SU-DHL-6 (cell line): ENCODE data around the gene GNPTAB.

Source experiments
- CTCF ChIP-seq: fragments of 200-600 bp; sonication (generic); IDR thresholded peaks from one replicate; pipeline ENCODE4 v1.5.1; 2017; ENCODE audit warnings: antibody characterized with exemption, mild to moderate bottlenecking, low read length, moderate library complexity; ENCODE audit not compliant: insufficient read depth, poor library complexity, severe bottlenecking
- EZH2phosphoT487 ChIP-seq: fragments of 200-600 bp; sonication (generic), shearing (Covaris generic); conservative IDR thresholded peaks from 2 replicates; pipeline ENCODE4 v1.6.1; 2018; ENCODE audit warnings: mild to moderate bottlenecking, antibody characterized with exemption, low read length, moderate library complexity, mixed read lengths

- no peak for TF ChIP-seq CTCF
- no peak for TF ChIP-seq EZH2phosphoT487
Measured at GRCh38 chr12:101745481-101745880, 85.3 kb downstream of the GNPTAB start.
